SK-N-MC (cell line): ENCODE measurements around the gene CACNG1.

Experiments
- EZH2 ChIP-seq: fragments of 200-600 bp; sonication (generic); IDR thresholded peaks from one replicate; pipeline ENCODE4 v1.6.1; 2017; ENCODE audit warnings: antibody characterized with exemption
- FOXP2 ChIP-seq: optimal IDR thresholded peaks from 2 replicates; pipeline ENCODE3; 2011; ENCODE audit warnings: mild to moderate bottlenecking, moderate library complexity; ENCODE audit not compliant: insufficient read depth; ENCODE audit errors: extremely low read length, control extremely low read depth
- POLR2AphosphoS5 ChIP-seq: IDR thresholded peaks from 2 replicates; pipeline ENCODE4 v1.6.1; 2012; ENCODE audit warnings: mild to moderate bottlenecking, low read depth, low read length, borderline replicate concordance

DNA sequence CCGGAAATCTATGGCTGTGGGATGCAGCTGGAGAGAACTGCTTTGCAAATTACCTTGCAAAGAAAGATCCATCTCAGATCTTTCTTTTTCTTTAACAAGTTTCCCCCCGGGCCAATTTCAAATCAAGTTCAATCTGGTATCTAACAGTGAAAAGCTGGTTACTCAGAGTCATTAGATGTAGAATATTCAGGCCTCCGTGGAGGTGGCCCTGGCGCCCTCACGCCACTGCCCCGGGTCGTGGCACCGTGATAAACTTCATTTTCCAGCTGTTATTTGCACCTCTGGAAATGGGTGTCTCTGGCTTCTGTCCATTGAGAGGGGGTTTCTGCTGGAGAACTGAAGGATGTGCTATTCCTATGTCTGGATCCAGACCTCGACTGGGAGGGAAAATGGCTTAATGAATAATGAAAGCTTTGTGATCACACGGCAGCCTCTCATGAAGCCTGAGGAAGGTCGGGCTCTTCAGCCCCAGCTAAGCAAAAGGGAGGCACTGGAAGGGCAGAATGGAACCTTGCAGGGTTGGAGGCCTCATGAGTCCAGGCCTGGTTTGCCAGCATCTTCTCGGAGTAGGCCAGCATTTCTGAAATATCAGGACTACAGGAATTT is 49.3 kb upstream of the CACNG1 start:
- TF ChIP-seq EZH2 (no peak), POLR2AphosphoS5 (no peak), FOXP2 (no peak)
